ENCODE data around the gene TIMELESS.
"Not testable (repeated sequence)": the region's sequence is repeated elsewhere in the genome, so short reads cannot be mapped to it uniquely, and the experiment has no call there.

TIMELESS gene

GRCh38 chr12:56401125-56401524 lies 48.1 kb downstream of the TIMELESS start:
- DNase-seq: not testable (repeated sequence)

- not testable (repeated sequence) for DNase-seq
Observed at GRCh38 chr12:56399466-56399865, 49.8 kb downstream of the TIMELESS start.

GRCh38 chr12:56398324-56398723 lies 50.9 kb downstream of the TIMELESS start:
- DNase-seq: no peak

- DNase-seq: no peak
Observed at GRCh38 chr12:56392331-56392730, 56.9 kb downstream of the TIMELESS start.

- DNase-seq: no peak
Observed at GRCh38 chr12:56391721-56392120, 57.5 kb downstream of the TIMELESS start.

- DNase-seq: no peak
Observed at GRCh38 chr12:56389412-56389811, 59.8 kb downstream of the TIMELESS start.

GRCh38 chr12:56387152-56387736 lies 62.0 kb downstream of the TIMELESS start:
- DNase-seq: no peak

- DNase-seq: no peak
Observed at GRCh38 chr12:56385873-56386272, 63.4 kb downstream of the TIMELESS start.

- DNase-seq: no peak
Observed at GRCh38 chr12:56382611-56383010, 66.6 kb downstream of the TIMELESS start.

- no peak for DNase-seq
Observed at GRCh38 chr12:56377989-56378316, 71.3 kb downstream of the TIMELESS start.

GRCh38 chr12:56377310-56377988 lies 71.8 kb downstream of the TIMELESS start:
- DNase-seq: no peak

GRCh38 chr12:56375598-56376434 lies 73.4 kb downstream of the TIMELESS start:
- DNase-seq: no peak

- DNase-seq: no peak
Observed at GRCh38 chr12:56374726-56375597, 74.3 kb downstream of the TIMELESS start.

GRCh38 chr12:56373515-56373914 lies 75.7 kb downstream of the TIMELESS start:
- no peak for DNase-seq

- DNase-seq: no peak
Observed at GRCh38 chr12:56366948-56367347, 82.3 kb downstream of the TIMELESS start.

Data from COR-L47 (cell line).